GM19324 (cell line): Measurements from ENCODE around the gene NAA16.
"Not testable (repeated sequence)": the region's sequence is repeated elsewhere in the genome, so short reads cannot be mapped to it uniquely, and the experiment has no call there.

Experiments used
- ATAC-seq: cut with Tn5 transposase; IDR thresholded peaks from one replicate; pipeline ENCODE4 v1.9.1; 2021; ENCODE audit warnings: mild to moderate bottlenecking, moderate library complexity; ENCODE audit not compliant: unreplicated experiment, low FRiP score

Gene NAA16

GRCh38 chr13:41403983-41404382 is 92.9 kb downstream of the NAA16 start:
- no peak for ATAC-seq

- no peak for ATAC-seq
These were observed 94.3 kb downstream of the NAA16 start for GRCh38 chr13:41405367-41405766.

- no peak for ATAC-seq
These were observed 96.3 kb downstream of the NAA16 start for GRCh38 chr13:41407380-41407779.

DNA sequence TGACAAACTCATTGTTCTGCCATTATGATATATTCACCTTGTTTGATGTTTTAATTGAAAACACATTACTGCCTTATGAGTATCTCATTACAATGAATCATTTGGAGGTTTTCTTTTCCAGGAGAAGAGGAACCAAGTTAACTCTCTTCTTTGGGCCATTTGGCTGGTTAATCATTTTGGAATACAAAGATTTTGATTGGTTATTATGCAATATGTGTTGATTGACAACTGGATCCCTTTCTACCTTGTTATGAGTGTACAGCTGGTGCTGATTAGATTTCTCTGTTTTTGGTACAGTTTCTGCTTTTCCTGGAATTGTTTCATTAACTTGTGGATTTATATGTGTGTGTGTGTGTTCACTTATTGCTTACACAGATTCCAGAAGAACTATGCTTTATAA is 97.1 kb downstream of the NAA16 start:
- no peak for ATAC-seq

GRCh38 chr13:41408746-41409145 is 97.7 kb downstream of the NAA16 start:
- no peak for ATAC-seq

DNA sequence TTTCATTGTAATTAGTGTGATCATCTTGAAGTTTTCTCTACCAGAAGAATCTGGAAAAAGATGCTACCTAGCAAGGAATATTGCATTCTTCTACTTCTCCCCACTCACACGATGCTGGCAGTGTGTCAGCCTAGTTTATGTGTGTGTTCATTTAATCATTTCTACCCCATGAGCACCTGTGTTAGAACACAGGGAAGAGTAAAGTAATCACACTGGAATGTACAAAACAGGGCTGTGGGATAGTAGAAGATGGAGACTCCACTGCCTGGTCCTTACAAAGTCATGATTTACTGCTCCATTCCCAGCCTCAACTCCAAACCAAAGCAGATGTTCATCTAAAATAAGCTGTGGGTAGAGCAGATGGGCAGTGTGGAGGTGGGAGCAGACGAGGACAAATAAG is 98.5 kb downstream of the NAA16 start:
- ATAC-seq: no peak

- ATAC-seq: no peak
These were observed 100.0 kb downstream of the NAA16 start for GRCh38 chr13:41411060-41411459.

DNA sequence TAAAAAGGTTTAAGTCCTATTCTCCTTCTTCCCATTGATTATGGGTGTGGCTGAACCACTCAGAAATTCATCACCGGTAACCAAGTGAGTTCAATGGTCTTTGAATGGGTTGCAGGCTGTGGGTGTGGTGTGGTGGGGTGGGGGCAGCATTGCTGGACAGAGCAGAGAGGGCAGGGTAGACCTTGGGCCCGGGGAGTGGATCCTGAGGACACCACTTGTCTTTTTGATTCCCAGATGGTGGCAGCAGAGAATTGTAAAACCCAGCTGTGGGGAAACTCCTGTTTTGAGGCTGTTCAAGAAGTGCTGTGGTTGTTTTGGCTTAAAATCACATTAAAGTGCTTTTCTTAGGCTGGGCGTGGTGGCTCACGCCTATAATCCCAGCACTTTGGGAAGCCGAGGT is 100.5 kb downstream of the NAA16 start:
- ATAC-seq: no peak

GRCh38 chr13:41413872-41414271 is 102.8 kb downstream of the NAA16 start:
- no peak for ATAC-seq

GRCh38 chr13:41416276-41416675 is 105.2 kb downstream of the NAA16 start:
- no peak for ATAC-seq

DNA sequence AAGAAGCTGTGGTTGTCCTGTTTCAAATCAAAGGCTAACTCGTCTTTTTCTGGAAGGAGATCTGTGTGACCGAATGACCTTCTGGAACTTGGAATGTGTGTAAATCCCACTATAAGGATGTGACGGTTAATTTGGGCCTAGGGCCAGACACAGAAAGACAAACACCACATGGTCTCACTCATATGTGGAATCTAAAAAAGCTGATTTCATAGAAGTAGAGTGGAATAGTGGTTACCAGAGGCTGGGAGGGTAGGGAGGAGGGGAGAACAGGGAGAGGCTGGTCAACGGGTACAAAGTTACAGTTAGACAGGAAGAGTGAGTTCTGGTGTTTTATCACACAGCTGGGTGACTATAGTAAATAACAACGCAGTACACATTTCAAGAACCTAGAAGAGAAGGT is 107.0 kb downstream of the NAA16 start:
- no peak for ATAC-seq

DNA sequence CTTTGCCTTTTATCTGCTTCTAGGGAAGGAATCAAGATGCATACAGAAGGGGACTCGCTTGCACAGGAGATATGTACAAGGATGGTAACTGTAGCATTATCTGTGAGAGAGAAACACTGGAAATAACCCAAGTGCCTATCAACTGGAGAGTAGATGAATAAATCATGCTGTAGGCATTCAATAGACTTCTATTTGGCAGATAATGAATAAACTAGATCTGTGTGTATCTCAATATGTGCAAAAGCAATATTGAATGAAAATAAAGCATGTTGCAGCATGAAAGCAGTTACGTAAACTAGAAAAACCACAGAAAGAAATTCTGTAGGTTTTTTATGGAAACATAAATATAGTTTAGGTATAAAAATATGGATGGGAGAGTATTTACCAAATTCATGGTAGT is 107.7 kb downstream of the NAA16 start:
- no peak for ATAC-seq

DNA sequence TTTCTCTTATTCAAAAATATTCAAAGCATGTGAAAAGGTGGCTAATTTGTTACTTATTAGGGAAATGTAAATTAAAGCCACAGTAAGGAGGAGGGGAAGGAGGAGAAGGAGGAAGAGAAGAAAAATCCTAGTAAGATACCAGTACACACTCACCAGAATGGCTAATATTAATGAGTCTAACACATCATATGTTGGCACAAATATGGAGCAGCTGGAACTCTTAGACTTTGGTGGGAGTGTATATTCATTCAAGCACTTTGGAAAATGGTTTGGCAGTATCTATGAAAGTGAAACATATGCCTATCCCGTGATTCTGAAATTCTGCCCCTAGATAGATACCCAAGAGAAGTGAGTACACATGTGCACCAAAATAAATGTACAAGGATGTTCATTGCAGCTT is 108.1 kb downstream of the NAA16 start:
- ATAC-seq: no peak

DNA sequence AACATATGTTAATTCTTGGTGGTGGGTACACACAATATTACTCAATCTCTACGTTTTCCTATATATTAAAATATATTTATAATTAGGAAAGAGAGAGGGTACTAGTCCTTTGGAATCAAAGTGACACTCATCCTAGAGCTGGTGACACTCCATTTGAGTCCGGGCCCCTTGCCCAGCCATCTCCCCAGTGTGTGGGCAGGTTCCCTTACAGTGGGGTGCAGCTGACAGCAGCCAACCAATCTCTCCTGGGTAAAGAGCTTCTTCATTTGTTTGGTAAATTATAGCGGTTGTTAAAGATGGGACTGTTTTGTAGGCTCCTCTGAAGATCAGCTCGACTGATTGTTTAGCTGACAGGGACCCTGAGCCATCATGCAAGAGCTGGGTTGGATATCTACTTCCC is 109.1 kb downstream of the NAA16 start:
- ATAC-seq: no peak

DNA sequence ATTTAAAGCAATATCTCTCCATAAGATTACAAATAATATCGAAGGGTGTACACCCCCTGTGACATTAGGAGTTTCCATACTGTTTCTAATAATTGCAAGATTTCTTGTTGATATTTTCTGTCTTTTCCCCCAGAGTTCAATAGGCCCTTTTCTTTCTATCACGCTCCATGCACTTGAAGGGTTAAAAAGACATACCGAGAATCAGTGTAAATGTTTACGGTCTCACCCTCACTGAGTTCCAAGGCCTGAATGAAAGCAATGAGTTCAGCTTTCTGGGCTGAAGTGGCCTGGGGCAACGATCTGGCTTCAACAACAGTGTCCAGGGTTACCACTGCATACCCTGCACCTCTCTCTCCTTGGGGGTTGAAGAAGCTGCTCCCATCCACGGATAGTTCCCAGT is 110.3 kb downstream of the NAA16 start:
- not testable (repeated sequence) for ATAC-seq

GRCh38 chr13:41421983-41422382 is 110.9 kb downstream of the NAA16 start:
- ATAC-seq: not testable (repeated sequence)

DNA sequence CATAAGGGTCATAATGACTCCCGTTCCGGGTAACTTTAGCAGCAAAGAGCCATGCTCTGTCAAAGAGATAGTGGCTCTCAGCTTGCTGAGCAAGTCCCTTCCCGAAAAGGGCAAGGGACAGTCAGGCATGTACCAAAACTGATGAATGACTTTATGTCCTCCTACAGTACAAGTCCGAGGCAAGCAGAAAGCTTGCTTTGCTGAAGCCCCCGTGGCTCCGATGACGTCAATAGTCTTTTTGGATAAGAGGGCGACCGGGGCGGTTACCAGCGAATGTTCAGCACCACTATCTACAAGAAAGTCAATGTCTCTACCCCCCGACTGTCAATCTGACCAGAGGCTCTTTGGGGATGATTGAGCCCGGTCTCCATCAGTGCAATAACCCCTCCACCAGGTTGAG is 112.2 kb downstream of the NAA16 start:
- ATAC-seq: not testable (repeated sequence)

DNA sequence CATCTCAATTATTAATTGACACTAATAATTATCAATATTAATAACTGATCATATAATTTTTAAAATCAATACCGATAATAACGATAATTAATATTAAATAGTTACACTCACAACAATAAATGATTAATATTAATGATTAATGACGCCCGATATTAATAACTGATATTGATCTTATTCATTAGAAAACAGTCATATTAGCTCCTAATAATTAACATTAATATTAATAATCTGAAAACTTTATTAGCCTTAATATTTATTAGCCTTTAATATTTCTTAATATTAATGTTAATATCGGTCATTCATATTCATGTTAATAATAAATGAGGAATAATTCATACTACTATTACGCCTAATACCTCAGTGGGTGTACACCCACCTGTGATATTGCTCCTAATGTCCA is 113.6 kb downstream of the NAA16 start:
- not testable (repeated sequence) for ATAC-seq

- no peak for ATAC-seq
These were observed 115.0 kb downstream of the NAA16 start for GRCh38 chr13:41426047-41426446.
